KMS-11 (cell line): ENCODE data around the gene SPINK5.

Source experiments
- H2AFZ ChIP-seq: fragments of 200-600 bp; sonication (generic); 2 replicates; pipeline ENCODE4 v1.6.1; 2016; ENCODE audit warnings: antibody characterized with exemption, mixed run types, low read depth
- H3K27ac ChIP-seq: fragments of 200-600 bp; sonication (generic); 2 replicates; pipeline ENCODE4 v1.6.1; 2016; ENCODE audit warnings: mild to moderate bottlenecking, mixed run types
- H3K27me3 ChIP-seq: fragments of 200-600 bp; sonication (generic); 2 replicates; pipeline ENCODE4 v1.6.1; 2017; ENCODE audit warnings: mild to moderate bottlenecking, low read depth, mixed run types, moderate library complexity; ENCODE audit not compliant: insufficient read depth
- H3K36me3 ChIP-seq: fragments of 200-600 bp; sonication (generic); 2 replicates; pipeline ENCODE4 v1.6.1; 2017; ENCODE audit warnings: mild to moderate bottlenecking, mixed run types; ENCODE audit not compliant: insufficient read depth
- H3K4me1 ChIP-seq: fragments of 200-600 bp; sonication (generic); 2 replicates; pipeline ENCODE4 v1.6.1; 2016; ENCODE audit warnings: mild to moderate bottlenecking, low read depth, mixed run types; ENCODE audit not compliant: poor library complexity, severe bottlenecking
- H3K4me2 ChIP-seq: fragments of 200-600 bp; sonication (generic); 2 replicates; pipeline ENCODE4 v1.7.0; 2016; ENCODE audit warnings: mild to moderate bottlenecking, mixed run types
- H3K4me3 ChIP-seq: fragments of 200-600 bp; sonication (generic); IDR thresholded peaks from 2 replicates; pipeline ENCODE4 v1.6.1; 2017; ENCODE audit warnings: low read depth, low read length, mixed read lengths; ENCODE audit not compliant: insufficient read depth
- H3K79me2 ChIP-seq: fragments of 200-600 bp; sonication (generic); 2 replicates; pipeline ENCODE4 v1.6.1; 2016; ENCODE audit warnings: low read depth, mixed run types; ENCODE audit not compliant: insufficient read depth
- H3K9ac ChIP-seq: fragments of 200-600 bp; sonication (generic); 2 replicates; pipeline ENCODE4 v1.6.1; 2016; ENCODE audit warnings: mild to moderate bottlenecking, mixed run types
- H4K20me1 ChIP-seq: fragments of 200-600 bp; sonication (generic); 2 replicates; pipeline ENCODE4 v1.6.1; 2016; ENCODE audit warnings: mild to moderate bottlenecking, mixed run types; ENCODE audit not compliant: insufficient read depth
- TF ChIP-seq, protein P1 (sequence below): fragments of 200-600 bp; sonication (generic); conservative IDR thresholded peaks from 2 replicates; pipeline ENCODE4 v1.6.1; 2017; ENCODE audit warnings: low read depth, mild to moderate bottlenecking, antibody characterized with exemption, low read length, moderate library complexity, mixed read lengths

The SPINK5 gene, protein sequence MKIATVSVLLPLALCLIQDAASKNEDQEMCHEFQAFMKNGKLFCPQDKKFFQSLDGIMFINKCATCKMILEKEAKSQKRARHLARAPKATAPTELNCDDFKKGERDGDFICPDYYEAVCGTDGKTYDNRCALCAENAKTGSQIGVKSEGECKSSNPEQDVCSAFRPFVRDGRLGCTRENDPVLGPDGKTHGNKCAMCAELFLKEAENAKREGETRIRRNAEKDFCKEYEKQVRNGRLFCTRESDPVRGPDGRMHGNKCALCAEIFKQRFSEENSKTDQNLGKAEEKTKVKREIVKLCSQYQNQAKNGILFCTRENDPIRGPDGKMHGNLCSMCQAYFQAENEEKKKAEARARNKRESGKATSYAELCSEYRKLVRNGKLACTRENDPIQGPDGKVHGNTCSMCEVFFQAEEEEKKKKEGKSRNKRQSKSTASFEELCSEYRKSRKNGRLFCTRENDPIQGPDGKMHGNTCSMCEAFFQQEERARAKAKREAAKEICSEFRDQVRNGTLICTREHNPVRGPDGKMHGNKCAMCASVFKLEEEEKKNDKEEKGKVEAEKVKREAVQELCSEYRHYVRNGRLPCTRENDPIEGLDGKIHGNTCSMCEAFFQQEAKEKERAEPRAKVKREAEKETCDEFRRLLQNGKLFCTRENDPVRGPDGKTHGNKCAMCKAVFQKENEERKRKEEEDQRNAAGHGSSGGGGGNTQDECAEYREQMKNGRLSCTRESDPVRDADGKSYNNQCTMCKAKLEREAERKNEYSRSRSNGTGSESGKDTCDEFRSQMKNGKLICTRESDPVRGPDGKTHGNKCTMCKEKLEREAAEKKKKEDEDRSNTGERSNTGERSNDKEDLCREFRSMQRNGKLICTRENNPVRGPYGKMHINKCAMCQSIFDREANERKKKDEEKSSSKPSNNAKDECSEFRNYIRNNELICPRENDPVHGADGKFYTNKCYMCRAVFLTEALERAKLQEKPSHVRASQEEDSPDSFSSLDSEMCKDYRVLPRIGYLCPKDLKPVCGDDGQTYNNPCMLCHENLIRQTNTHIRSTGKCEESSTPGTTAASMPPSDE

DNA sequence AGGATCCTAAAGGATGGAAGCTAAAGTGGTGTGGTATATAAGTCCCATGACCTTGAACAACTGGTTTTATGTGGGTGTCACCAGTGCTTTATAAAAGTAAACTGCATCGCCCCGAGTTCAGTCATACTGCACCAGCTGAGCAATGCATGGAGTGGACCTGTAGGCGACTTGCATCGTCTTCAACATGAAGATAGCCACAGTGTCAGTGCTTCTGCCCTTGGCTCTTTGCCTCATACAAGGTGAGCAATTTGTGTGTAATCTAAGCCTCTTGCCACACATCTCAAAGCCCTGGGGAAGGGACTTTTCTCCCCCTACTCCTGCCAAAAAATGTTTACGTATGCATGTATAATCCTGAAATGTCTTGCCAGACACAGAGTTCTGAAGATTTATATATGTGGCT is at the start of gene SPINK5:
TSS of gene SPINK5 (plus strand) at position 120 of the 400 bp plus-strand sequence. CDS start at position 185, 65 bp downstream.
- Histone ChIP-seq H3K27ac (no peak within 1 kb of the TSS), H3K4me2 (no peak within 1 kb of the TSS), H3K9ac (no peak within 1 kb of the TSS), H2AFZ (no peak within 1 kb of the TSS), H4K20me1 (no peaks in the 10 kb centered on the region), H3K79me2 (no peaks in the 10 kb centered on the region), H3K4me1 (no peaks in the 10 kb centered on the region), H3K36me3 (no peaks in the 10 kb centered on the region), H3K27me3 (no peaks in the 10 kb centered on the region), H3K4me3 (no peak within 1 kb of the TSS)
- TF ChIP-seq, protein P1, sequence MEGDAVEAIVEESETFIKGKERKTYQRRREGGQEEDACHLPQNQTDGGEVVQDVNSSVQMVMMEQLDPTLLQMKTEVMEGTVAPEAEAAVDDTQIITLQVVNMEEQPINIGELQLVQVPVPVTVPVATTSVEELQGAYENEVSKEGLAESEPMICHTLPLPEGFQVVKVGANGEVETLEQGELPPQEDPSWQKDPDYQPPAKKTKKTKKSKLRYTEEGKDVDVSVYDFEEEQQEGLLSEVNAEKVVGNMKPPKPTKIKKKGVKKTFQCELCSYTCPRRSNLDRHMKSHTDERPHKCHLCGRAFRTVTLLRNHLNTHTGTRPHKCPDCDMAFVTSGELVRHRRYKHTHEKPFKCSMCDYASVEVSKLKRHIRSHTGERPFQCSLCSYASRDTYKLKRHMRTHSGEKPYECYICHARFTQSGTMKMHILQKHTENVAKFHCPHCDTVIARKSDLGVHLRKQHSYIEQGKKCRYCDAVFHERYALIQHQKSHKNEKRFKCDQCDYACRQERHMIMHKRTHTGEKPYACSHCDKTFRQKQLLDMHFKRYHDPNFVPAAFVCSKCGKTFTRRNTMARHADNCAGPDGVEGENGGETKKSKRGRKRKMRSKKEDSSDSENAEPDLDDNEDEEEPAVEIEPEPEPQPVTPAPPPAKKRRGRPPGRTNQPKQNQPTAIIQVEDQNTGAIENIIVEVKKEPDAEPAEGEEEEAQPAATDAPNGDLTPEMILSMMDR, result no peak

DNA sequence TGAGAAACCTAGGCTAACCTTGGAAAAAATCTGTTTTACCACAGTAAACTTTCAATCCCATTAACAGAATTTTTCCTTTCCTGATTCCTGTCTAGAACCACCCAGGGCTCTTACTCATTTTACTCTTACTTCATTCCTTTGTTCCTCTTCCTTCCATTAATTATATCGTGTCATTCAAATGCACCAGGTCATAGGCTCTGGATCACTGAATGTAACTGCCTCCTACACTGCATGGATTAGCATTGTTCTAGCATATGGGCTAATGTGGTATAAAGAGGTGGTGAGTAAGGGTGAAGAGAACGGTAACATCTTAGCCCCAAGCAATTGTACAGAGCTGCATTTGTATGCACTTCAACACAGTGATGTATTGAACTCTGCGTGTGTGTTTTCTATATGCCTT is 49.5 kb upstream of the SPINK5 start:
- no peaks in the 10 kb centered on the region for H3K79me2 ChIP-seq
- H2AFZ ChIP-seq, result no peak overlapping the region
- no peak overlapping the region for H3K4me3 ChIP-seq
- no peak overlapping the region for H3K27ac ChIP-seq
- TF ChIP-seq, protein P1, result no peak
- H3K27me3 ChIP-seq, result no peaks in the 10 kb centered on the region
- H3K4me2 ChIP-seq, result no peak overlapping the region
- H4K20me1 ChIP-seq, result no peaks in the 10 kb centered on the region
- no peak overlapping the region for H3K9ac ChIP-seq
- H3K36me3 ChIP-seq, result no peaks in the 10 kb centered on the region
- no peaks in the 10 kb centered on the region for H3K4me1 ChIP-seq

DNA sequence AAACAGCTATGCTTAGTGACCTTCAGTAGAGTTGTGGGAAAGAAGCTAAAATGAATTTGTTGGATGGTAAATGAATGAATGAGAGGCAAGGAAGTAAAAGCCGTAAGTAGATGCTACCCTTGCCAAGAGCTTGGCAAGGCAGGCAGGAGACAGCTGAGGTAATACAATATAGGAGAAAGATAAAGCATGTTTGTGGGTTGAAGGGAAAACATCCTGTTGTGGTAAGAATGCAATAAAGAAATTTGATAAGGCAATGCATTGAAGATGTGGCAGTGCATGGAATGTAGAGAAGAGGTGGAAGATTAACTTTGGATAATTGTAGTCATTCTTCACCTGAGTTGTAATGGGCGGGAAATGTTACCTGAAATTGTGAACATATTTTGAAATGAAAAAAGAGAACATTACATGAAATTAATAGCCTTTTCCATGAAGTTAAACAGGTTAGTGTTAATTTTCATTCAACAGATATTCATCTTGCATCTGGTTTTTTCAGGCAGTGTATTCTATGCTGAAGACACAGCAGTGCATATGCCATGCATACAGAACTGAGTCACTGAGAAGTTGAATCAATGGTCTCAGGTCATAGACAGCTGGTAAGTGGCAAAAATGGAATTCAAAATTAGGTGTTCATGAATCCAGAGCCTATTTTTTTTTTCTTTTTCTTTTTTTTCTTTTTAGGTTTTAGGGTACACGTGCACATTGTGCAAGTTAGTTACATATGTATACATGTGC is 43.4 kb upstream of the SPINK5 start:
- H3K4me3 ChIP-seq, result no peak overlapping the region
- H3K36me3 ChIP-seq, result no peaks in the 10 kb centered on the region
- H3K27ac ChIP-seq, result no peak overlapping the region
- no peaks in the 10 kb centered on the region for H3K27me3 ChIP-seq
- no peaks in the 10 kb centered on the region for H3K79me2 ChIP-seq
- H3K4me2 ChIP-seq, result no peak overlapping the region
- TF ChIP-seq, protein P1, result no peak
- H2AFZ ChIP-seq, result no peak overlapping the region
- H3K4me1 ChIP-seq, result no peaks in the 10 kb centered on the region
- H4K20me1 ChIP-seq, result no peaks in the 10 kb centered on the region
- H3K9ac ChIP-seq, result no peak overlapping the region

DNA sequence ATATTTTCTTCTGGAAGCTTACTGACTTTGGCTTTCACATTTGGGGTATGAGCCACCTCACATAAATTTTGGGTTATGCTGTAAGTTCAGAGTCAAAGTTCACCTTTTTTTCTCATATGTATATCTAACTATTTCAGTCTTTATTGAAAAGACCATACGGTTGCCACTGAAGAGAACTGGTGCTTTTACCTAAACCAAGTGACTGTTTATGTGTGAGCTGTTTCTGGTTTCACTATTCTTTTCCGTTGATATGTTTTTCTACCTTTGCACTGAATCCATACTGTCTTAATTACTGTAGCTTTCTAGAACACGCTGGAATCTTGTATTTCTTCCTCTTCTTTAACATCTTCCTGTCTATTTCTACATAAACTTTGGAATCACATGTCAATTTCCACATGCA is 36.3 kb upstream of the SPINK5 start:
- H3K9ac ChIP-seq, result no peak overlapping the region
- H4K20me1 ChIP-seq, result no peaks in the 10 kb centered on the region
- no peak overlapping the region for H3K4me2 ChIP-seq
- no peak overlapping the region for H2AFZ ChIP-seq
- H3K27ac ChIP-seq, result no peak overlapping the region
- no peaks in the 10 kb centered on the region for H3K79me2 ChIP-seq
- no peaks in the 10 kb centered on the region for H3K36me3 ChIP-seq
- H3K27me3 ChIP-seq, result no peaks in the 10 kb centered on the region
- peaks cover 8% of the 10 kb centered on the region for H3K4me1 ChIP-seq
- H3K4me3 ChIP-seq, result no peak overlapping the region
- TF ChIP-seq, protein P1, result no peak
